HG03469 (cell line): Measurements from ENCODE around the gene CADM1.

Source experiments
- ATAC-seq: cut with Tn5 transposase; IDR thresholded peaks from one replicate; pipeline ENCODE4 v1.9.1; 2021; ENCODE audit warnings: mild to moderate bottlenecking, moderate library complexity, moderate number of reproducible peaks; ENCODE audit not compliant: unreplicated experiment

CADM1 gene

GRCh38 chr11:115518983-115519628 lies 14.9 kb upstream of the CADM1 start:
- no peak for ATAC-seq

GRCh38 chr11:115515647-115516395 lies 11.6 kb upstream of the CADM1 start:
- no peak for ATAC-seq

- no peak for ATAC-seq
Measured at GRCh38 chr11:115506954-115507675, 2.9 kb upstream of the CADM1 start.

- ATAC-seq, result no peak
Measured at GRCh38 chr11:115505175-115505574, 960 bp upstream of the CADM1 start.

GRCh38 chr11:115503886-115504275 lies 334 bp downstream of the CADM1 start:
- ATAC-seq, result no peak

- ATAC-seq, result no peak
Measured at GRCh38 chr11:115503083-115503885, 931 bp downstream of the CADM1 start.

- no peak for ATAC-seq
Measured at GRCh38 chr11:115502636-115503082, 1.6 kb downstream of the CADM1 start.

- ATAC-seq, result no peak
Measured at GRCh38 chr11:115501893-115502589, 2.2 kb downstream of the CADM1 start.

- ATAC-seq, result no peak
Measured at GRCh38 chr11:115501502-115501892, 2.7 kb downstream of the CADM1 start.

GRCh38 chr11:115500547-115501501 lies 3.4 kb downstream of the CADM1 start:
- no peak for ATAC-seq

- ATAC-seq, result no peak
Measured at GRCh38 chr11:115499891-115500290, 4.3 kb downstream of the CADM1 start.

GRCh38 chr11:115499241-115499799 lies 4.9 kb downstream of the CADM1 start:
- ATAC-seq, result no peak

GRCh38 chr11:115498354-115498753 lies 5.9 kb downstream of the CADM1 start:
- ATAC-seq, result no peak

- no peak for ATAC-seq
Measured at GRCh38 chr11:115497303-115497702, 6.9 kb downstream of the CADM1 start.

- no peak for ATAC-seq
Measured at GRCh38 chr11:115496892-115497291, 7.3 kb downstream of the CADM1 start.

GRCh38 chr11:115493905-115494304 lies 10.3 kb downstream of the CADM1 start:
- no peak for ATAC-seq

GRCh38 chr11:115493488-115493887 lies 10.7 kb downstream of the CADM1 start:
- no peak for ATAC-seq

GRCh38 chr11:115489466-115489865 lies 14.7 kb downstream of the CADM1 start:
- no peak for ATAC-seq

- ATAC-seq, result no peak
Measured at GRCh38 chr11:115488945-115489344, 15.3 kb downstream of the CADM1 start.
